OCI-LY3 (cell line): ENCODE data around the gene QRICH2.

Experiments used
- H2AFZ ChIP-seq: fragments of 200-600, 300-600 bp; shearing (Covaris generic); 2 replicates; pipeline ENCODE4 v1.6.0; 2014; ENCODE audit warnings: antibody characterized with exemption, low read depth, low read length
- H3K27ac ChIP-seq: fragments of 200-600, 300-600 bp; sonication (generic); 2 replicates; pipeline ENCODE4 v1.5.1; 2014; ENCODE audit warnings: mild to moderate bottlenecking, low read length, moderate library complexity, mixed read lengths
- H3K27me3 ChIP-seq: fragments of 200-600, 300-600 bp; sonication (generic); 2 replicates; pipeline ENCODE4 v1.6.1; 2014; ENCODE audit warnings: low read depth, low read length, mixed read lengths
- H3K36me3 ChIP-seq: fragments of 200-600, 300-600 bp; sonication (generic); replicated peaks from 2 replicates; pipeline ENCODE3; 2014; ENCODE audit warnings: low read depth, low read length, mixed read lengths
- H3K4me1 ChIP-seq: fragments of 300-600, 200-600 bp; sonication (generic); 2 replicates; pipeline ENCODE4 v1.6.1; 2014; ENCODE audit warnings: low read length, mixed read lengths
- H3K4me2 ChIP-seq: fragments of 200-600, 300-600 bp; sonication (generic); 2 replicates; pipeline ENCODE4 v1.6.1; 2014; ENCODE audit warnings: low read length, mixed read lengths
- H3K4me3 ChIP-seq: fragments of 300-600, 200-600 bp; sonication (generic); 2 replicates; pipeline ENCODE4 v1.5.1; 2014; ENCODE audit warnings: antibody characterized with exemption, mild to moderate bottlenecking, low read length, moderate library complexity
- H3K79me2 ChIP-seq: fragments of 300-600, 200-600 bp; shearing (Covaris generic); 2 replicates; pipeline ENCODE4 v1.6.1; 2014; ENCODE audit warnings: mild to moderate bottlenecking, low read length, mixed read lengths
- H3K9ac ChIP-seq: fragments of 300-600, 200-600 bp; shearing (Covaris generic); 2 replicates; pipeline ENCODE4 v1.6.0; 2014; ENCODE audit warnings: mild to moderate bottlenecking, low read length, moderate library complexity
- H3K9me3 ChIP-seq: fragments of 200-600, 300-600 bp; shearing (Covaris generic); 2 replicates; pipeline ENCODE4 v1.6.1; 2014; ENCODE audit warnings: low read length, mixed read lengths; ENCODE audit not compliant: insufficient read depth
- H4K20me1 ChIP-seq: fragments of 200-600, 300-600 bp; sonication (generic); 2 replicates; pipeline ENCODE4 v1.6.1; 2016; ENCODE audit warnings: low read length, mixed read lengths; ENCODE audit not compliant: insufficient read depth
- EZH2phosphoT487 ChIP-seq: fragments of 200-600 bp; shearing (Covaris generic); IDR thresholded peaks from 2 replicates; pipeline ENCODE4 v1.6.1; 2018; ENCODE audit warnings: antibody characterized with exemption, mixed run types, low read depth
- TF ChIP-seq, protein P1 (sequence below): fragments of 200-600, 300-600 bp; sonication (generic); IDR thresholded peaks from 2 replicates; pipeline ENCODE4 v1.5.1; 2014; ENCODE audit warnings: antibody characterized with exemption, low read length, low read depth

Gene QRICH2

DNA sequence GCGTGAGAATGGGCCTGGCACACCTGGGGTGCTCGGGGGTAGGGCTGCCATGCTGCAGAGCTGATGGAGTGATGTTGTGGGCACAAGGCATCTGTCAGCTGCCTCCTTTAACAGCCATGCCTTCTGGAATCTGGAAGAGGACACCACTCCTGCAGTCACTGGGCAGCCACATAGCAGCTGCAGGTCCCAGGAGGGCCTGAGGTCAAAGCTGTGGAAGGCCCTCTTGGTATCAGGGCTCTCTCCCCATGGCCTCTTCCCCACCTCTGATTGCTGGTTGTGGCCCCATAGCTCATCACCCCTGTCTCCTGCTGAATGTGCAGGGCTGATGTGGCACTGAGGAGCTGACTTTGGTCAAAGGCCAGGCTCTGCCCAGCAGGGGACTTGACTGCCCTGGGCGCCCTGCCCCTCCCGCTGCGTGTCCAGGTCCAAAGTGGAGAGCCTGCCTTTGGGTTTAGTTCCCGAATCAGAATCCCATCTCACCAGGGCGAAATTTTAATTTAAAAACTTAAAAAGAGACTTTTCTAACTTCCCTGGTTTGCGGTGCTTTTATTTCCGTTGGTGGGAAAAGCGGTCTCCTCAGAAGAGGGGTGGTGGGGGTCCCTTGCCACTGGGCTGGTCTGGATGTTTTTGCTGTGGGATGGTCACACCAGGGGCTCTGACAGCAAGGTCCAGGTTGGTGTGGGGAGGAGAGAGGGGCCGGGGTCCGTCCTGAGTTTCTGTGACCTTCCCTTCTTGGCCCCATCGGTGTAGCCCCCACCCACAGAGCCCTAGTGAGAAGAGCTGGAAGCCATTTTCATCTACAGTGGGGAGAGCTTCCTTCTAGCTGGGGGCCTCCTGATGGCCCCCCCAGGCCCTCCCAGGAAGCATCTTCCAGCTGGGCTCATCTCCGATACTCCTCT lies 37.1 kb downstream of the QRICH2 start:
- Histone ChIP-seq H3K4me3 (peak overlapping the region; percentile 68), H3K4me1 (peaks cover 81% of the 10 kb centered on the region), H2AFZ (no peak overlapping the region), H3K27me3 (no peaks in the 10 kb centered on the region), H4K20me1 (peaks cover 11% of the 10 kb centered on the region; the same call in 1 of the 2 replicates), H3K4me2 (peak overlapping the region; percentile 91), H3K9me3 (no peaks in the 10 kb centered on the region), H3K36me3 (peaks cover 33% of the 10 kb centered on the region), H3K27ac (peak overlapping the region; percentile 94), H3K9ac (peak overlapping the region; percentile 95), H3K79me2 (peaks cover 54% of the 10 kb centered on the region)
- TF ChIP-seq, protein P1, sequence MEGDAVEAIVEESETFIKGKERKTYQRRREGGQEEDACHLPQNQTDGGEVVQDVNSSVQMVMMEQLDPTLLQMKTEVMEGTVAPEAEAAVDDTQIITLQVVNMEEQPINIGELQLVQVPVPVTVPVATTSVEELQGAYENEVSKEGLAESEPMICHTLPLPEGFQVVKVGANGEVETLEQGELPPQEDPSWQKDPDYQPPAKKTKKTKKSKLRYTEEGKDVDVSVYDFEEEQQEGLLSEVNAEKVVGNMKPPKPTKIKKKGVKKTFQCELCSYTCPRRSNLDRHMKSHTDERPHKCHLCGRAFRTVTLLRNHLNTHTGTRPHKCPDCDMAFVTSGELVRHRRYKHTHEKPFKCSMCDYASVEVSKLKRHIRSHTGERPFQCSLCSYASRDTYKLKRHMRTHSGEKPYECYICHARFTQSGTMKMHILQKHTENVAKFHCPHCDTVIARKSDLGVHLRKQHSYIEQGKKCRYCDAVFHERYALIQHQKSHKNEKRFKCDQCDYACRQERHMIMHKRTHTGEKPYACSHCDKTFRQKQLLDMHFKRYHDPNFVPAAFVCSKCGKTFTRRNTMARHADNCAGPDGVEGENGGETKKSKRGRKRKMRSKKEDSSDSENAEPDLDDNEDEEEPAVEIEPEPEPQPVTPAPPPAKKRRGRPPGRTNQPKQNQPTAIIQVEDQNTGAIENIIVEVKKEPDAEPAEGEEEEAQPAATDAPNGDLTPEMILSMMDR: no peak
- no peak for TF ChIP-seq EZH2phosphoT487

DNA sequence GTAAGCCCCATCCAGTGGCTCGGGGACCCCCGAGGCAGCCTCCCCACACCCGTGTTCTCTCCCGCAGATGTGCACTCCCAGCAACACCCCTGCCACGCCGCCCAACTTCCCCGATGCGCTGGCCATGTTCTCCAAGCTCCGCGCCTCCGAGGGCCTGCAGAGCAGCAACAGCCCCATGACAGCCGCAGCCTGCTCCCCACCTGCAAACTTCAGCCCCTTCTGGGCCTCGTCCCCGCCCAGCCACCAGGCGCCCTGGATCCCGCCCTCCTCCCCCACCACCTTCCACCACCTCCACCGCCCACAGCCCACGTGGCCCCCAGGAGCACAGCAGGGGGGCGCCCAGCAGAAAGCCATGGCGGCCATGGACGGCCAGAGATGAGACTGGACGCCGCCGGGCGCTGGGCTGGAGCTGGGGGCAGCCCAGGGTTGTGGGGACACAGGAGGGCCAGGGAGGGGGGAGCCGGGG lies 37.9 kb downstream of the QRICH2 start:
- peak overlapping the region; percentile 94 for H3K27ac ChIP-seq
- peaks cover 72% of the 10 kb centered on the region for H3K4me1 ChIP-seq
- H3K9me3 ChIP-seq: no peaks in the 10 kb centered on the region
- TF ChIP-seq, protein P1: no peak
- no peak for TF ChIP-seq EZH2phosphoT487
- H3K9ac ChIP-seq: peak overlapping the region; percentile 95
- peak overlapping the region; percentile 91 for H3K4me2 ChIP-seq
- peaks cover 63% of the 10 kb centered on the region for H3K79me2 ChIP-seq
- H4K20me1 ChIP-seq: peaks cover 11% of the 10 kb centered on the region; the same call in 1 of the 2 replicates
- no peaks in the 10 kb centered on the region for H3K27me3 ChIP-seq
- H2AFZ ChIP-seq: no peak overlapping the region
- H3K4me3 ChIP-seq: peak overlapping the region; percentile 96
- H3K36me3 ChIP-seq: peaks cover 37% of the 10 kb centered on the region

DNA sequence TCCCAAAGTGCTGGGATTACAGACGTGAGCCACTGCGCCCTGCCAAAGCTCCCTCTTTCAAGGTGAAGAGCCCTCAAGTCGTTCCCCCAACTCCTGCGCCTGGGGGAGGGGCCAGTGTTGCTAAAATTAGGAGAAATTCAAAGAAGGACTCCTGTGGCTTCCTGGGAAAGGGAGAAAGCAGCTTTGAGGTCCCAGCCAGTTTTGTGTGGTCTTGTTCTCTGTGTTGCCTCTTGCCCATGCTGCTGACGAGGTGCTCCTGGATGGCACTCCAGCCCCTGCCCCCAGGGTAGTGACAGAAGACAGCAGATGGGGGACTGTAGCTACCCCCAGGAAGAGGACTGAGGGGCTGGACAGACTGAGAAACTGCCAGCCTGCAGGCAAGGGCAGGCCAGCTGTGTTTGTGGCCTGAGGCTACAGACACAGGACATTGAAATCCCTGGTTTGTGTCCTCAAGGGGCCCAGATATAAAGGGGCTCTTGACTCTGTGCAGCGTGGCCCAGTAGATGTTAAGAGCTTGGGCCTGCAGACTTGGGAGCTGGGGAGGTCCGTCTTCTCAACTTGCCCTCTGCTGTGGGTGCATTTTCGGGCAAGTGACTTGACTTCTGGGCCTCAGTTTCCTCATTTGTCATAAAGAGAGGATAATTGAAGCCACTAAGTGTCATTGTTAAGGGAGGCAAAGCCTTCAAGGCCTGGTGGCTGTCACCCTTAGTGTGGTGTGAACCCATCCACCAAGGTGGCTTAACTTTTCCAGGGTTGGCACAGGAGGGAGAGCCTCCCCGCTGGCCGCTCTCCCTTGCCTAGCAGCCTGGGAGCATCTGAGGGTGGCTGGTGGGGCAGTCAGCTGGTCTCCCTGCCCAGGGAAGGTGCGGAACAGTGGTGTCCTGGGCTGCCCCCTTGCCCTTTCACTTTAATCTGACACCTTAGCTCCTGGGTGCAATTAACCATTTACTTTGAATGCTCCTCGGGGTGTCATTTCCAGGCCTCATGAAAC lies 38.8 kb downstream of the QRICH2 start:
- peaks cover 65% of the 10 kb centered on the region for H3K4me1 ChIP-seq
- peak overlapping the region; percentile 96 for H3K4me3 ChIP-seq
- peaks cover 11% of the 10 kb centered on the region; the same call in 1 of the 2 replicates for H4K20me1 ChIP-seq
- H3K9me3 ChIP-seq: no peaks in the 10 kb centered on the region
- H3K79me2 ChIP-seq: peaks cover 64% of the 10 kb centered on the region
- no peaks in the 10 kb centered on the region for H3K27me3 ChIP-seq
- peak overlapping the region; percentile 95 for H3K9ac ChIP-seq
- no peak for TF ChIP-seq EZH2phosphoT487
- TF ChIP-seq, protein P1: no peak
- peak overlapping the region; percentile 91 for H3K4me2 ChIP-seq
- peak overlapping the region; percentile 94 for H3K27ac ChIP-seq
- peaks cover 37% of the 10 kb centered on the region for H3K36me3 ChIP-seq
- no peak overlapping the region for H2AFZ ChIP-seq
